ENCODE data around the gene OVCA2. TPM values are rescaled to one million over a fixed set of nuclear protein-coding genes. Genes with fewer than 3 reads are reported as not detected.
A peak's percentile ranks its signal among the peaks of the same experiment; 100 is the strongest.

Gene OVCA2
- total RNA-seq, 1 experiment from 2014 or later = 24.6 TPM

- H2BK120ac ChIP-seq (ENCODE audit: low read depth, low read length, poor library complexity, severe bottlenecking) = no peak overlapping the region
- Mint-ChIP-seq H3K27me3 (ENCODE audit: low read depth) (no peaks in the 10 kb centered on the region), H3K9me3 (no peaks in the 10 kb centered on the region), H3K36me3 (ENCODE audit: insufficient read depth in 1 of 3, low read depth in 3 of 3) (peaks cover 0 to 10% (median 0%) of the 10 kb centered on the region in 3 experiments; a peak in 1 of 7 replicates), H3K4me3 (no peak overlapping the region), H3K4me1 (peaks cover 22 to 31% of the 10 kb centered on the region in 2 experiments), H3K27ac (peak overlapping the region in 1 of 3 experiments; percentile 45; a peak in 2 of 7 replicates)
- H4K91ac ChIP-seq (ENCODE audit: insufficient read length, low read depth, low read length) = no peak overlapping the region
- no peak overlapping the region for H2AK5ac ChIP-seq (ENCODE audit: insufficient read length, low read length)
- no peak overlapping the region for H3K4me2 ChIP-seq (ENCODE audit: insufficient read depth, insufficient read length, low read length)
- no peak overlapping the region for H3K9ac ChIP-seq (ENCODE audit: extremely low read depth, insufficient read length, low read length)
- no peaks in the 10 kb centered on the region for H3K79me2 ChIP-seq (ENCODE audit: insufficient read depth, low read length)
- DNase-seq = no peak
- H3K79me1 ChIP-seq (ENCODE audit: insufficient read depth, low read depth, low read length, poor library complexity, severe bottlenecking) = no peaks in the 10 kb centered on the region
- no peaks in the 10 kb centered on the region for H3K27me3 ChIP-seq (ENCODE audit: insufficient read depth, low read length)
- no peak overlapping the region for H2BK20ac ChIP-seq (ENCODE audit: low read depth, low read length, poor library complexity, severe bottlenecking)
- H4K20me1 ChIP-seq (ENCODE audit: control insufficient read depth, insufficient read depth, insufficient read length) = no peaks in the 10 kb centered on the region
- H3K4ac ChIP-seq (ENCODE audit: low read depth, low read length) = no peak overlapping the region
- no peak overlapping the region for H3K23ac ChIP-seq (ENCODE audit: insufficient read length, low read depth, low read length)
- no peak overlapping the region for H2BK12ac ChIP-seq (ENCODE audit: insufficient read length, low read depth, low read length)
- peaks cover 6% of the 10 kb centered on the region; the same call in 1 of the 2 replicates for H3K4me1 ChIP-seq (ENCODE audit: insufficient read depth, low read length)
- no peak overlapping the region for H2BK5ac ChIP-seq (ENCODE audit: insufficient read length, low read length)
- no peak overlapping the region for H4K8ac ChIP-seq (replicated peaks; ENCODE audit: insufficient read length, low read depth, low read length)
- no peak for TF ChIP-seq CTCF (conservative IDR thresholded peaks at IDR 0.05)
- no peak overlapping the region for H3K56ac ChIP-seq (ENCODE audit: insufficient read length, low read depth, low read length)
- H3K18ac ChIP-seq (ENCODE audit: insufficient read length, low read depth, low read length) = no peak overlapping the region
- H3K14ac ChIP-seq (ENCODE audit: insufficient read depth, low read length) = no peak overlapping the region
- no peaks in the 10 kb centered on the region for H3K9me3 ChIP-seq (ENCODE audit: control insufficient read depth, low read depth, low read length)
- H2AFZ ChIP-seq (ENCODE audit: low read length) = no peak overlapping the region
- no peaks in the 10 kb centered on the region for H3K23me2 ChIP-seq (ENCODE audit: insufficient read length, low read depth, low read length, poor library complexity, severe bottlenecking)
- no peak overlapping the region for H3T11ph ChIP-seq (ENCODE audit: low read length)
- H3K27ac ChIP-seq (ENCODE audit: insufficient read length, low read depth, low read length) = no peak overlapping the region
- no peak overlapping the region for H2BK15ac ChIP-seq (ENCODE audit: low read depth, low read length)
- no peak overlapping the region for H4K5ac ChIP-seq (ENCODE audit: insufficient read length, low read depth, low read length)
- no CpG with 5 or more reads among the region's 8 CpGs for WGBS (ENCODE audit: extremely low coverage, insufficient read length, low lambda C conversion rate)
Observed at GRCh38 chr17:2089021-2089422, 47.2 kb downstream of the OVCA2 start.

Measured in H9 (cell line).